Fibroblast of the aortic adventitia (primary cell): Measurements from ENCODE around the gene GBP2. TPM values are rescaled to one million over a fixed set of nuclear protein-coding genes. Genes with fewer than 3 reads are reported as not detected.
"Not testable (repeated sequence)": the region's sequence is repeated elsewhere in the genome, so short reads cannot be mapped to it uniquely, and the experiment has no call there.

Experiments used
- DNase-seq: peaks from one replicate; pipeline ENCODE4 v3.0.0-alpha.2; 2010; ENCODE audit warnings: low read depth
- H3K4me3 ChIP-seq: 2 replicates; pipeline ENCODE4 v1.5.1; 2011; ENCODE audit warnings: low read depth, mild to moderate bottlenecking, control low read depth, low read length, moderate library complexity
- CTCF ChIP-seq: IDR thresholded peaks from 2 replicates; pipeline ENCODE4 v1.5.1; 2011; ENCODE audit warnings: mild to moderate bottlenecking, low read length, control low read depth, inconsistent platforms; ENCODE audit not compliant: insufficient read depth
- total RNA-seq: library from RNA; depleted of rRNA; stranded (reverse); fragments of >200 nt; gene quantifications from 2 replicates; pipeline ENCODE4 v1.2.3, GENCODE V29; 2012; ENCODE audit warnings: low replicate concordance

Gene GBP2
- total RNA-seq, 1 donor: 19.8 TPM

GRCh38 chr1:89088572-89088971 is 37.3 kb downstream of the GBP2 start:
- no peak for TF ChIP-seq CTCF
- H3K4me3 ChIP-seq: no peak overlapping the region
- no peak for DNase-seq

- no peak for DNase-seq
- no peak overlapping the region for H3K4me3 ChIP-seq
- TF ChIP-seq CTCF: no peak
These were observed 38.7 kb downstream of the GBP2 start for GRCh38 chr1:89087241-89087640.

- DNase-seq: peak; percentile 64
- no peak overlapping the region for H3K4me3 ChIP-seq
- TF ChIP-seq CTCF: peak; percentile 64
These were observed 40.1 kb downstream of the GBP2 start for GRCh38 chr1:89085781-89086180.

- no peak for DNase-seq
- H3K4me3 ChIP-seq: no peak overlapping the region
- TF ChIP-seq CTCF: no peak
These were observed 44.9 kb downstream of the GBP2 start for GRCh38 chr1:89081005-89081404.

GRCh38 chr1:89080068-89080467 is 45.8 kb downstream of the GBP2 start:
- not testable (repeated sequence) for DNase-seq, H3K4me3 ChIP-seq

- H3K4me3 ChIP-seq, DNase-seq: not testable (repeated sequence)
These were observed 53.3 kb downstream of the GBP2 start for GRCh38 chr1:89072466-89073065.

- no peak for DNase-seq
- no peak overlapping the region for H3K4me3 ChIP-seq
- no peak for TF ChIP-seq CTCF
These were observed 55.4 kb downstream of the GBP2 start for GRCh38 chr1:89070509-89070908.

GRCh38 chr1:89069951-89070350 is 56.0 kb downstream of the GBP2 start:
- peak; percentile 29 for DNase-seq
- TF ChIP-seq CTCF: no peak
- peak overlapping the region; percentile 5 for H3K4me3 ChIP-seq
